GM12878 (cell line): ENCODE measurements around the gene AGFG1. TPM values are rescaled to one million over a fixed set of nuclear protein-coding genes. Genes with fewer than 3 reads are reported as not detected.
"Not testable (repeated sequence)": the region's sequence is repeated elsewhere in the genome, so short reads cannot be mapped to it uniquely, and the experiment has no call there.

Experiments used
- ATAC-seq: fragments of 200-7000 bp; cut with Tn5 transposase; 3 replicates; pipeline ENCODE4 v1.9.1; 2020; ENCODE audit warnings: mild to moderate bottlenecking, moderate library complexity
- BruUV-seq: library from RNA; stranded (reverse); fragments of 400-500 nt; replicated peaks from 2 replicates; lab custom pipeline; 2021; lab: Mats Ljungman, UMichigan
- CTCF ChIA-PET: fragments of 300-600 bp; sonication (Branson Sonifier 250); formaldehyde crosslinking; extraction: SDS; loops from one replicate; lab custom pipeline; 2021; ENCODE audit warnings: inconsistent platforms; lab: Yijun Ruan, JAX
- POLR2A ChIA-PET: fragments of 350-600 bp; formaldehyde crosslinking; extraction: SDS; loops from one replicate; lab custom pipeline; 2021; ENCODE audit warnings: inconsistent platforms; lab: Charles Lee
- RAD21 ChIA-PET: fragments of 300-600 bp; sonication (Branson Sonifier 250); formaldehyde crosslinking; loops from one replicate; lab custom pipeline; 2023; ENCODE audit warnings: antibody characterized with exemption; ENCODE audit not compliant: unreplicated experiment; lab: Charles Lee
- SMC1A ChIA-PET: fragments of 300-600 bp; sonication (Branson Sonifier 250); formaldehyde crosslinking; loops from one replicate; lab custom pipeline; 2023; ENCODE audit not compliant: unreplicated experiment, uncharacterized antibody; lab: Charles Lee
- DNase-seq: peaks from one replicate; pipeline ENCODE4 v3.0.0-alpha.2; 2011; ENCODE audit warnings: low read depth, low spot score
- FAIRE-seq: peaks from 3 replicates; lab custom pipeline; 2011; peaks lifted over from hg19 to GRCh38; lab: Jason Lieb, UNC
- H2AFZ ChIP-seq: 2 replicates; pipeline ENCODE4 v1.6.0; 2011; ENCODE audit warnings: low read depth, low read length, control low read depth; ENCODE audit not compliant: control insufficient read depth
- H3K27ac ChIP-seq: 2 replicates; pipeline ENCODE4 v1.5.1; 2011; ENCODE audit warnings: control low read depth; ENCODE audit not compliant: control insufficient read depth, insufficient read depth
- H3K27me3 ChIP-seq, 2 experiments: replicated peaks in 1 of 2; 2 replicates each; pipeline versions ENCODE4 v1.6.0 to v1.6.1; 2011; ENCODE audit warnings: low read length in 1 of 2; ENCODE audit not compliant: control insufficient read depth in 2 of 2, insufficient read depth in 2 of 2
- H3K36me3 ChIP-seq, 2 experiments: 2 replicates each; pipeline ENCODE4 v1.5.1; 2011; ENCODE audit warnings: low read length in 1 of 2; ENCODE audit not compliant: control insufficient read depth in 2 of 2, insufficient read depth in 2 of 2
- H3K4me1 ChIP-seq: 2 replicates; pipeline ENCODE4 v1.6.1; 2011; ENCODE audit warnings: mild to moderate bottlenecking, low read length, moderate library complexity, mixed read lengths; ENCODE audit not compliant: control insufficient read depth, insufficient read depth
- H3K4me2 ChIP-seq: 2 replicates; pipeline ENCODE4 v1.6.0; 2011; ENCODE audit warnings: control low read depth; ENCODE audit not compliant: control insufficient read depth, insufficient read depth
- H3K4me3 ChIP-seq: fragments of 200-600 bp; sonication (generic); 2 replicates; pipeline ENCODE4 v1.5.1; 2016
- H3K79me2 ChIP-seq: 2 replicates; pipeline ENCODE4 v1.6.0; 2011; ENCODE audit warnings: low read length; ENCODE audit not compliant: control insufficient read depth, insufficient read depth
- H3K9ac ChIP-seq: 2 replicates; pipeline ENCODE4 v1.8.0; 2011; ENCODE audit warnings: low read length, control low read depth, mixed read lengths; ENCODE audit not compliant: control insufficient read depth, insufficient read depth
- H3K9me3 ChIP-seq: replicated peaks from 3 replicates; pipeline ENCODE4 v1.5.1; 2011; ENCODE audit warnings: mild to moderate bottlenecking, low read length; ENCODE audit not compliant: control insufficient read depth, insufficient read depth
- H4K20me1 ChIP-seq: 2 replicates; pipeline ENCODE4 v1.6.0; 2011; ENCODE audit not compliant: control insufficient read depth, insufficient read depth
- EZH2 ChIP-seq: IDR thresholded peaks from 2 replicates; pipeline ENCODE4 v1.6.1; 2012; ENCODE audit warnings: low read depth, mild to moderate bottlenecking, control low read depth, inconsistent platforms, low read length, borderline replicate concordance; ENCODE audit not compliant: control insufficient read depth
- POLR2AphosphoS2 ChIP-seq: IDR thresholded peaks from 2 replicates; pipeline ENCODE4 v1.6.1; 2011; ENCODE audit warnings: low read depth, mild to moderate bottlenecking, low read length, improper control_type of control experiment, moderate library complexity
- RELB ChIP-seq: fragments of 450-650 bp; IDR thresholded peaks from 2 replicates; pipeline ENCODE4 v1.6.1; 2017; ENCODE audit warnings: low read depth, mild to moderate bottlenecking, moderate library complexity
- WGBS: methylation state at CpG from one replicate; pipeline ENCODE4 v1.1.6; 2016; ENCODE audit warnings: low lambda C conversion rate; ENCODE audit not compliant: insufficient replicate concordance, insufficient coverage; ENCODE audit errors: missing lambda C conversion rate; 5-methylcytosine and 5-hydroxymethylcytosine counted together
- in situ Hi-C: fragments of 300-500 bp; cut with MboI; formaldehyde crosslinking; loops from 9 replicates; pipeline ENCODE4 v1.14.3; 2018; ENCODE audit warnings: mixed read lengths
- intact Hi-C: fragments of 100-400 bp; cut with micrococcal nuclease; formaldehyde crosslinking; loops from one replicate; pipeline ENCODE4 v1.14.2; 2022; ENCODE audit not compliant: unreplicated experiment
- polyA plus RNA-seq, 11 experiments: library from polyadenylated mRNA; depleted of rRNA in 4 of 11; unstranded in 6 of 11; stranded (reverse) in 5 of 11; fragments of >200 nt; fragmentation: Nextera tagmentation in 4 of 11; fragmentation: Illumina TruSeq in 1 of 11; extraction: Ambion mirVana in 4 of 11; extraction: Trizol in 1 of 11; gene quantifications; 1 replicate in 1 of 11; 2 replicates in 10 of 11; pipeline versions ENCODE4 v1.2.1 to v1.2.3, GENCODE V29; 2011 to 2016; ENCODE audit warnings: inconsistent platforms in 2 of 11, missing spikeins in 2 of 11, low read depth in 1 of 11
- total RNA-seq, 4 experiments: library from RNA; depleted of rRNA in 3 of 4; stranded (reverse); fragments of >200 nt in 3 of 4; fragmentation: Illumina TruSeq in 1 of 4; extraction: Trizol in 1 of 4; gene quantifications; 2 replicates each; pipeline versions ENCODE4 v1.2.1 to v1.2.3, GENCODE V29; 2013 to 2021

AGFG1 gene
- total and polyA plus RNA-seq, 10 of the 15 experiments (the other 5 are each of a cell fraction or from before 2014, with no cell fraction given), result 7.3 to 243 (median 81.7) TPM

GRCh38 chr2:227597036-227597435, 125.1 kb downstream of the AGFG1 start:
- H3K9ac ChIP-seq, result no peak overlapping the region
- no peaks in the 10 kb centered on the region for H3K36me3 ChIP-seq
- CTCF ChIA-PET, result interaction anchor here (0.9 kb wide), 1 partner anchor 61 kb away, joined by 3 read pairs; no protein-coding TSS in a partner anchor
- H3K4me3 ChIP-seq, result no peak overlapping the region
- TF ChIP-seq RELB, result no peak
- TF ChIP-seq EZH2, result no peak
- TF ChIP-seq, all 136 proteins: peak for 0
- intact Hi-C loops (no loop called here), in situ Hi-C loops (no loop called here)
- ChIA-PET RAD21 (no interaction called here), SMC1A (no interaction called here), POLR2A (interaction anchor here (0.6 kb wide), 1 partner anchor 753 kb away, joined by 4 read pairs; no protein-coding TSS in a partner anchor)
- Histone ChIP-seq H3K4me1 (no peaks in the 10 kb centered on the region), H2AFZ (no peak overlapping the region), H4K20me1 (no peaks in the 10 kb centered on the region), H3K79me2 (no peaks in the 10 kb centered on the region), H3K4me2 (no peak overlapping the region), H3K9me3 (no peaks in the 10 kb centered on the region), H3K27me3 (no peaks in the 10 kb centered on the region), H3K27ac (no peak overlapping the region)
- ATAC-seq, result no peak
- BruUV-seq, result no TSS peak
- peak; percentile 23 for FAIRE-seq
- DNase-seq, result no peak

DNA sequence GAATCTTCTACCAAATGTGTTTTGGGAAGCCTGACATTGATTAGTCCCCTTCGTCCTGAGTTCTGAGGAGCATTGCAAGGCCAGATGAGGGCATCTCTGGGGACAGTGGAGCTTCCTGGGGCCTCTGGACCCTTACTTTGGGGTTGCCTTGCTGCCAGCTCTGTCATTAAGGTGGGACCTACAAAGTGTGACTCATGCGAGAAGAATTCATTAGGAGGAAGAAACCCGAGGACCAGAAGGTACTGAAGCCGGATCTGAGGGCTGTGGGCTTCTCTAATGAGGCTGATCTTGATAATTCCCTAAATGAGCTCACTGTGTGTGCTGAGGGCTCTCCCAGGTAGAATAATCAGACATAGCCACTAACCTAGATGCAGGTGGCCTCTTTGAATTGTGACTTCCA, 126.0 kb downstream of the AGFG1 start:
- ChIA-PET CTCF (no interaction called here), POLR2A (no interaction called here), SMC1A (interaction anchor here (0.9 kb wide), 1 partner anchor 23 kb away, joined by 3 read pairs; no protein-coding TSS in a partner anchor), RAD21 (no interaction called here)
- ATAC-seq (no peak; the same call in 2 of the 3 replicates), DNase-seq (no peak), FAIRE-seq (no peak)
- BruUV-seq, result no TSS peak
- Histone ChIP-seq H3K27ac (no peak overlapping the region), H3K9ac (no peak overlapping the region), H3K4me3 (no peak overlapping the region), H3K79me2 (no peaks in the 10 kb centered on the region), H3K4me2 (no peak overlapping the region), H2AFZ (no peak overlapping the region), H3K9me3 (no peaks in the 10 kb centered on the region), H3K27me3 (no peaks in the 10 kb centered on the region), H3K36me3 (no peaks in the 10 kb centered on the region), H4K20me1 (no peaks in the 10 kb centered on the region), H3K4me1 (no peaks in the 10 kb centered on the region)
- 20% methylated on average over 4 of the region's 4 CpGs for WGBS
- in situ Hi-C loops, result no loop called here
- intact Hi-C loops, result no loop called here
- TF ChIP-seq POLR2AphosphoS2, result no peak

DNA sequence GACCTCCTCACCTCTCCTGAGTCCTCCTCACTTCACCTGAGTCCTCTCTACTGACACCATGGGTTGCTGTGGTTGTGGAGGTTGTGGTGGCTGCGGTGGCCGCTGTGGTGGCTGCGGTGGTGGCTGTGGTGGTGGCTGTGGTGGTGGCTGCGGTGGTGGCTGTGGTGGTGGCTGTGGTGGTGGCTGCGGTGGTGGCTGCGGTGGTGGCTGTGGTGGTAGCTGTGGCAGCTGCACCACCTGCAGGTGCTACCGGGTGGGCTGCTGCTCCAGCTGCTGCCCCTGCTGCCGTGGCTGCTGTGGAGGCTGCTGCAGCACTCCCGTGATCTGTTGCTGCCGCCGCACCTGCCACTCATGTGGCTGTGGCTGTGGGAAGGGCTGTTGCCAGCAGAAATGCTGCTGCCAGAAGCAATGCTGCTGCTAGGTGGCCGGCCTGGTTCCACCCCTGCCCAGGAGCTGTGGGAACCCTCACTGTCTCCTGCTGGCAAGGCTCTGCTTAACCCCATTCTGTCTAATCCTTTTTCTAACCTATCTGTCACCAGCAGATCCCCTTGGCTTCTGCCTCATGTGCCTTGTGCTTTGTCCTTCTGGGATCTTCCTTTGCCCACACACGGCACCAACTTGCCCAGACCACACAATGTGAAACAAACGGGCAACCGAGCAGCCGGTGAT, 127.0 kb downstream of the AGFG1 start, which contains the start of gene SCYGR2:
SCYGR2 (plus strand) TSS at position 59 of the 669 bp plus-strand sequence; CDS start at position 59, 0 bp downstream.
- H3K36me3 ChIP-seq, POLR2A ChIA-PET, H3K9ac ChIP-seq, H3K4me2 ChIP-seq, BruUV-seq, RAD21 ChIA-PET, in situ Hi-C loops, H3K4me1 ChIP-seq, intact Hi-C loops, ATAC-seq, H3K27me3 ChIP-seq, CTCF ChIA-PET, H3K79me2 ChIP-seq, H3K4me3 ChIP-seq, DNase-seq, FAIRE-seq, H3K27ac ChIP-seq, H2AFZ ChIP-seq, H3K9me3 ChIP-seq, H4K20me1 ChIP-seq: not testable (repeated sequence)
- SMC1A ChIA-PET, result interaction anchor here (0.9 kb wide), 1 partner anchor 24 kb away, joined by 3 read pairs; no protein-coding TSS in a partner anchor
- WGBS, result 55% methylated on average over 16 of the region's 16 CpGs
